OCI-LY1 (cell line): ENCODE measurements around the gene TNS3.

ENCODE experiments used
- CTCF ChIP-seq: fragments of 200-600 bp; sonication (generic), shearing (Covaris generic); IDR thresholded peaks from 2 replicates; pipeline ENCODE4 v1.5.1; 2017; ENCODE audit warnings: mild to moderate bottlenecking, antibody characterized with exemption, low read length, moderate library complexity, mixed read lengths
- EZH2 ChIP-seq: fragments of 200-600 bp; sonication (generic), shearing (Covaris generic); IDR thresholded peaks from 2 replicates; pipeline ENCODE4 v1.8.0; 2017; ENCODE audit warnings: borderline replicate concordance, mixed run types, mild to moderate bottlenecking, antibody characterized with exemption, low read length, moderate library complexity, mixed read lengths

- TF ChIP-seq CTCF (no peak), EZH2 (no peak)
Observed at GRCh38 chr7:47439181-47439667, 142.7 kb downstream of the TNS3 start.
